Astrocyte of the spinal cord (primary cell): ENCODE measurements around the gene MFSD6L.
A peak's percentile ranks its signal among the peaks of the same experiment; 100 is the strongest.

Source experiments
- DNase-seq: peaks from one replicate; pipeline ENCODE4 v3.0.0; 2011; ENCODE audit warnings: low read depth, low spot score
- H3K4me3 ChIP-seq: 2 replicates; pipeline ENCODE4 v1.5.1; 2011; ENCODE audit warnings: low read depth, mild to moderate bottlenecking, low read length, moderate library complexity
- CTCF ChIP-seq: IDR thresholded peaks from 2 replicates; pipeline ENCODE4 v1.5.1; 2012; ENCODE audit warnings: low read depth, mild to moderate bottlenecking, low read length, inconsistent platforms
- in situ Hi-C: cut with HindIII; loops from 2 replicates; pipeline ENCODE4 v1.10.0; 2017; ENCODE audit warnings: low sequenced_read_pairs

Gene MFSD6L

GRCh38 chr17:8832711-8833352 is 33.7 kb upstream of the MFSD6L start:
- no peak for DNase-seq
- in situ Hi-C loops, result no loop called here
- peak; percentile 40 for TF ChIP-seq CTCF
- H3K4me3 ChIP-seq, result no peak overlapping the region

GRCh38 chr17:8831234-8831849 is 32.2 kb upstream of the MFSD6L start:
- TF ChIP-seq CTCF, result no peak
- no peak for DNase-seq
- in situ Hi-C loops, result no loop called here
- no peak overlapping the region for H3K4me3 ChIP-seq

- H3K4me3 ChIP-seq, result no peak overlapping the region
- DNase-seq, result no peak
- in situ Hi-C loops, result no loop called here
- no peak for TF ChIP-seq CTCF
These were observed 31.0 kb upstream of the MFSD6L start for GRCh38 chr17:8830141-8830540.

GRCh38 chr17:8829036-8829941 is 30.1 kb upstream of the MFSD6L start:
- H3K4me3 ChIP-seq, result no peak overlapping the region
- no peak for DNase-seq
- no peak for TF ChIP-seq CTCF
- in situ Hi-C loops, result no loop called here

GRCh38 chr17:8828517-8828875 is 29.3 kb upstream of the MFSD6L start:
- no peak overlapping the region for H3K4me3 ChIP-seq
- in situ Hi-C loops, result no loop called here
- TF ChIP-seq CTCF, result no peak
- DNase-seq, result no peak

GRCh38 chr17:8826808-8827435 is 27.8 kb upstream of the MFSD6L start:
- H3K4me3 ChIP-seq, result no peak overlapping the region
- DNase-seq, result no peak
- in situ Hi-C loops, result no loop called here
- no peak for TF ChIP-seq CTCF
